ENCODE results near the gene UBE2L3.
"Not testable (repeated sequence)": the region's sequence is repeated elsewhere in the genome, so short reads cannot be mapped to it uniquely, and the experiment has no call there.

UBE2L3 gene

GRCh38 chr22:21567456-21568346, at the start of gene UBE2L3:
UBE2L3 (plus strand) TSS chr22:21567714; CDS start chr22:21567745, 31 bp downstream.
- peak; percentile 85 for DNase-seq

DNA sequence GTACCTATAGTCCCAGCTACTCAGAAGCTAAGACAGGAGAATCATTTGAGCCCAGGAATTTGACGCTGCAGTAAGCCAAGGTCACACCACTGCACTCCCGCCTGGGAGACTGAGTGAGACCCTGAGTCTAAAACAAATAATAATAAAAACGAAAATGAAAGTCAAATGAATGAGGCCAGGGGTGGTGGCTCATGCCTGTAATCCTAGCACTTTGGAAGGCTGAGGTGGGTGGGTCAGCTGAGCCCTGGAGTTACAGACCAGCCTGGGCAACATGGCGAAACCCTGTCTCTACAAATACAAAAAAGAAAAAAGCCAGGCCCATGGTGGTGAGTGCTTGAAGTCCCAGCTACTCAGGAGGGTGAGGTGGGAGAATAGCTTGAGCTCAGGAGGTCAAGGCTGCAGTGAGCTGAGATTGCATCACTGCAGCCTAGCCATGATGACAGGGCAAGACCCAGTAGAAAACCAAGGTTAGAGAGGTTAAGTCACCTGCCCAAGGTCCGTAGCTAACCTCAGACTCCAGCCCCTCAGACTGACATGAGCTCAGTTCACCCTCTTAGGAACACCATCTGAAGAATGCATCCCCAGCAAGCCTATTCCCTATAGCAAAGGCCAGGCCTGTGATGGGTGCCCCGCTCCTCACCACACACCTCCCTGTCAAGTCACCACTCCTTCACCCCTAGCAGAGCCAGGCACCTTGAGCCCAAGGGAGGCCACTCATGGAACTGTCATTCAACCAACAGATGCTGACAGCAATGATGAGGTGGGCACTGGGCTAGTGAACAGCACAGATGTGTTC, 40.6 kb upstream of the UBE2L3 start:
- DNase-seq, result not testable (repeated sequence)

DNA sequence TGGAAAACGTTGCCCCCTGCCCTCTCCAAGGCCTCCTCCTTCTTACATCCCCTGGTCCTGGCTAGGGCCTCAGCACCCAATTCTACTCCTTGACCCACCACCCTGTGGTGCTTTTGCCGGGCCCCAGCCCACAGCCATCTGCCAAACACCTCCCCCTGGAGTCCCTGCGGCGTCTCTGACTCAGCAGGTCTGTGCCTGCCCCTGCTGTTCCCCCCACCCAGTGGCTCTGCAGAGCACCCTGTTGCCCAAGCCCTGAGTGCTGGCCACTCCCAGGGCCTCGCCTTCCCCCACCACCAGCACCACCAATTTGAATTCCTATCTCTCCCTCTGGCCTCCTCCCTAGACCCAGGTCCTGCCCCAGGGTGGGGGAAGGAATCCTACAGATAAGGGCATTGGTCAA, 36.0 kb upstream of the UBE2L3 start:
- DNase-seq, result not testable (repeated sequence)

- DNase-seq, result not testable (repeated sequence)
Observed at GRCh38 chr22:21532863-21533648, 34.5 kb upstream of the UBE2L3 start.

DNA sequence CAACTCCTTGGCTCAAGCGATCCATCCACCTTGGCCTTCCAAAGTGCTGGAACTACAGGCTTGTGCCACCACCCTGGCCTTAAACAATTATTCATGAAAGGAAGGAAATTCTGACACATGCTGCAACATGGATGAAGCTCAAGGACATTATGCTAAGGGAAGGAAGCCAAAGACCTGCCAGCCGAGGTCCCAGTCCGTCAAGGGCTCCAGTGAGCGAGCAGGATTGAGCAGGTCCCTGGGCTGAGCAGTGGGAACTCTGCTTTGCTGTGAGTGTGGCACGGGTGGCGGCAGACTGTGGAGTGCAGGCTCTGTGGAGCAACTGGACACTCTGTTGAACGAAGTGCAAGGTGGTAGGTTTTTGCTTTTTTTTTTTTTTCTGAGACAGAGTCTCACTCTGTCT, 27.7 kb upstream of the UBE2L3 start:
- not testable (repeated sequence) for DNase-seq

- not testable (repeated sequence) for DNase-seq
Observed at GRCh38 chr22:21544432-21545322, 22.8 kb upstream of the UBE2L3 start.

DNA sequence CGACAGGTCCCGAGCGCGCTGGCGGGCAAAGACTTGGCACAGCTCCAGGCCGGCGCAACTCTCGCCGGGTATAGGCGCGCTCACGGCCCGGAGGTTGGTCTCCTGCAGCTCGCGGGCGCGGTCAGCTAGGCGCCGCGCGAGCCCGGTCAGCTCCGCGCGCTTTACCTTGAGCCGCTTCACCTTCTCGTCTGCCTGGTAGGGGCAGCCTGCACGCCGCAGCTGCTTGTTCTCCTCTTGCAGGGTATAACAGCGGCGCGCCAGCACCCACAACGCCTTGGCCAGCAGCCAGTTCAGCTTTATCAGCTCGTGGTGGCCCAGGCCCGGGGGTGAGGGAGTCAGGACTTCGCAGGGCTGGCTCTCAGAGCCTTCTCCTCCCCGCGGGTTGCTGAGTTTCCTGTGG, 18.0 kb upstream of the UBE2L3 start:
- not testable (repeated sequence) for DNase-seq

- not testable (repeated sequence) for DNase-seq
Observed at GRCh38 chr22:21550008-21550677, 17.4 kb upstream of the UBE2L3 start.

DNA sequence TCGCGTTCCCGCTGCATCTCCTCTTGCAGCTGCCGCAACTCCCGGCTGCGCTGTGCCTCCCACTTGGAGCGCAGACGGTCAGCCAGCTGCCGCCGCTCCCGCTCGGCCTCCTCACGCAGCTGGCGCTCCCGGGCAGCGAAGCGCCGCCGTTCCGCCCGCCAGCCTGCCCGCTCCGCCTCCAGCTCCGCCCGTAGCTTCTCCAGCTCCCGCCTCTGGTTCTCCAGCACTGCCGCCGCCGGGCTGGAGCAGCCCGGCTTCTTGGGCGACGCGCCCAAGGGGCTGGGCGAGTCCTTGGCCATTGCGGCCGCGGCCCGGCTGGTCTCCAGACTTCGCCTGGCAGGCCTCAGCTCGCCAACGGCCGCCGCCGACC, 16.9 kb upstream of the UBE2L3 start:
- not testable (repeated sequence) for DNase-seq

DNA sequence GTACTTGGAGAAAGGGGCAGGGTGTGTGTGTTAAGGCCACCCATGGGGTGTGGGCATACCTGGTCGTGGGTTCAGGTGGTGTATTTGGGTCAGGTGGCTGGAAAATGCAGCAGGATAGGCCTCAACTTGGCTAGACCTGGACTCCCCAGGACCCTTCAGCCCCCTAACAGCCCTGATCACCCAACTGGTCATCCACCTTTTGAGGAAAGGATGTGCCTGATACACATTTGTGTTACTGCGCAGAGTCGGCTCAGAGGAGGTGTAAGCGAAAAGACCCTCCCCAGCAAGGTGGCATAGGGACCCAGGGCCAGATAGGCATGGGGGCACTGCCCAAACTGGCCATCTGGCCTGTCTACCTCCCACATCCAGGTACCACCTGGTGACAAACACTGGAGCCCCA, 16.2 kb upstream of the UBE2L3 start, which contains the start of gene RIMBP3C:
Gene RIMBP3C, minus strand, starts transcription at position 101 of the 400 bp plus-strand sequence. CDS start 485 bp downstream, outside the sequence.
- DNase-seq, result not testable (repeated sequence)

DNA sequence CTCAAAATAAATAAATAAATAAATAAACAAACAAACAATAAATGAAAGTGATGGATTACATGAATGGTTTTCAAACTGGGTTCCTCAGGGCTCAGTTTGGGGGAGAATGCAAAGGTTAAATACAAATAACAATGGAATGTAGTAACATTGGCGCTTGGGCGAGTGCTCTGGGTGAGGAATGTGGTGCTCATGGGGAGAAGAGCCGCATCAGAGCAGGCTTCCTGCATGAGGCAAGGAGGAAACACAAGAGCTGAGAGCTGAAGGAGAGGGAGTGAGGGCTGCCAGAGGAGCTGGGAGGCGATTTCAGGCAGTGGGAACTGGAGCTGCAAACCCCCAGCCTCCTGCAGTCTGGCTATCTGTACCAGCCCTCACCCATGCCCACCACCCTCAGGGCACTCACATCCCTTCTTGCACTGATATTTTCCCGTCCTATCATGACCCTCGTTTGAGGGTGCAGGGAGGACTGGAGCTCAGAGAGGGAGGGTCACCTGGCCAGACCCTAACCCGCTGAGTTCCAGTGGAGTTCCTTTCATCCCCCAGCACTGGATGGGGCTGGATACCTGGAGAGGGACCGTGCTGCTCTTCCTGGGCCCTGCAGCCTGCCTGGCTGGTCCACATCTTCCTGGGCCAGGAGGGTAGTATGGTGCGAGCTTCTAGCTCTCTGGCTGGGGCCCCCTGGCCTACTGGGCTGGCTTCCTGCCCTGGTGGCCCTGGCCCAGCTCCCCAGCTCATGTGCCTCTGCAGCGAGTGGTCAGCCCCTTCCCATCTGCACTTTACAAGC, 8.0 kb upstream of the UBE2L3 start:
- DNase-seq, result not testable (repeated sequence)

DNA sequence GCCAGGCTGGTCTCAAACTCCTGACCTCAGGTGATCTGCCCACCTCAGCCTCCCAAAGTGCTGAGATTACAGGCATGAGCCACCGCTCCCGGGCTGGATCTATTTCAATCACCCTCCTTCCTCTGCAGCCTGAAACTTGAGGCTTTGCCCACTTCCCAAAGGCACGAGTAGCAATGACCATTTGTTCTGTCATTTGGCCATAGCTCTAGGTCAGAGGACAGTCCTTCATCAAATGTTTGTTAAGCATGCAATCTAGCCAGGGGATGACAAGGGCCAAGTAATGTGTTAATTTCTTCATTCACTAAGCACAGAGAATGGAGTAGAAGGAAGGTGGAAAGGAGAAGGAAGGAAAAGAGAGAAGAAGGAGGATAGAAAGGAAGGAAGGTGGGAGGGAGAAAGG, 6.9 kb upstream of the UBE2L3 start:
- not testable (repeated sequence) for DNase-seq

GRCh38 chr22:21563912-21564311, 3.6 kb upstream of the UBE2L3 start:
- no peak for DNase-seq

DNA sequence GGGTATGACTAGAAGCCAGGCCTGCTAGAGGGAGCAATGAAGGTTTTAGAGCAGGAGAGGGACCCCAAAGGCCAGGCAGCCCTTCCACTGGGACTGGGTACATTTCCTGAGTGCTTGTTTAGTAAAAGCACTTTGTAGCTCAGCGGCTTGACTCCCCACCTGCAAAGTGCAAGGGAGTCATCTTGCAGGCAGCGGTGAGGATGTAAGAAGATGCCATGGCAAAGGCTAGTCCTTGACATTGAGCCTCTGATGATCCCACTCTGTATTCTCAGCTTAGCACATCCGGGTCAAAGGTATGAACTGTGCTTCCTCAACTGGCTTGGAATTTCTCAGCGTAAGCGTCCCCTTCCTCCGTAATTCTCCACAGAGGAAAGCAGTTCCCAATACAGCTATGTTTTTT, 3.1 kb upstream of the UBE2L3 start:
- DNase-seq, result no peak

GRCh38 chr22:21568347-21569075, 997 bp downstream of the UBE2L3 start:
- peak; percentile 20 for DNase-seq

GRCh38 chr22:21569076-21569427, 1.5 kb downstream of the UBE2L3 start:
- not testable (repeated sequence) for DNase-seq

DNA sequence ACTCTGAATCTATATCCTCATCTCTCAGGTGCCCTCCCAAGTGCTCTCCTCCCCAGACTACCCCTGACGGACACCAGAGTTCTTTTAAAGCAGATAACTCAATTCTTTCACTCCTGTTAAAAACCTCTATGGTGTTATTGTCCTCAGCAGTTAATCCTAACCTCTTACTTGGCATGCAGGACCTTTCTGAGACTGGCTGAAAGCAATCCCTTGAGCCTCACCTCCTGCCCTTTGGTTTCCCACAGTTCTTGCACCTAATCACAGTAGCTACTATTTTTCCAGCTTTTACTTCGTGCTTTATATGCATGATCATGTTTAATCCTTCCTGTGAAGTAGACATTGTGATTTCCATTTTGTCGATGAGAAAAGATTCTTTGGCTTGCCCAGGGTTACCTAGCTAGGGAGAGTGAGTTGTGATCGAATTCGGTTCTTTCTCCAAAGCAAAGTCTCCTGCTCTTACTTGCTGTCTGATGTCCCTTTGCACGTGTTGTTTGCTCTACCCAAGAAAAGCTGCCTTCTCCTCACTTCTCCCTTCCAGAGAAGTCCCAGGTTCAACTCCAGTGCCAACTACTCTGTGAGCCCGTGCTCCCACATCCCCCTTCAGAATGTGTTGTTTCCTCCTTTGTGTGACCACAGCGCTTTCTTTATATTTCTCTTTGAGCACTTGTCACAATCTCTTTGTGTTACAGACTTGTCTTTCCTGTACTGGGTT, 2.1 kb downstream of the UBE2L3 start:
- DNase-seq, result peak; percentile 13

- DNase-seq, result no peak
Observed at GRCh38 chr22:21570398-21570797, 2.9 kb downstream of the UBE2L3 start.

- no peak for DNase-seq
Observed at GRCh38 chr22:21571679-21572078, 4.2 kb downstream of the UBE2L3 start.
